ENCODE data around the gene EVC2. TPM values are rescaled to one million over a fixed set of nuclear protein-coding genes. Genes with fewer than 3 reads are reported as not detected.

Gene EVC2
- total and polyA plus RNA-seq, 4 donors = 1.7 to 6.6 (median 2.3) TPM

DNA sequence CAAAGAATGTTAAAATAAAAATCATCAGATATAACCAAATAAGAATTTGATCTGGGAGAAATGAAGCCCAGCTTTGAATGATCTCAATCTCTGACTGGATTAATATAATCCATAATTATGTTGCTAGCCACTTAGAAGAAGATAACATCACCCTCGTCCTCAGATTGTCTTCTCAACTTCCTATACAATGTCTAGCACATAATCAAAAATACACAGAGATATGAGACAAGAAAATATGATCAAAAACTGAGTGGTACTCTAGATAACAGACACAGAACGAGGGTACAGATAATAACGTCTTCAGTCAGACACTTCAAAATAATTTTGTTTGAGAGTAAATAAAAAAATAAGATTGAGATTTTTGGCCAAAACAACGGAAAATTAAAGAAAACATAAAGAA lies 47.1 kb downstream of the EVC2 start:
- WGBS (ENCODE audit: insufficient coverage) = no CpG with 5 or more reads among the region's 4 CpGs
- Histone ChIP-seq H3K27ac (ENCODE audit: low read depth, low read length) (no peak overlapping the region), H3K4me1 (ENCODE audit: control insufficient read depth, insufficient read depth, low read length) (peaks cover 3% of the 10 kb centered on the region), H3K9me3 (ENCODE audit: control insufficient read depth, insufficient read depth, low read length) (no peaks in the 10 kb centered on the region), H3K27me3 (ENCODE audit: control insufficient read depth, insufficient read depth, low read length) (no peaks in the 10 kb centered on the region), H3K36me3 (ENCODE audit: control insufficient read depth, insufficient read depth, low read length) (peaks cover 4% of the 10 kb centered on the region), H3K4me3 (ENCODE audit: low read depth, low read length) (no peak overlapping the region)
- DNase-seq (ENCODE audit: low read depth in 4 of 6, low spot score in 6 of 6) = no peak

DNA sequence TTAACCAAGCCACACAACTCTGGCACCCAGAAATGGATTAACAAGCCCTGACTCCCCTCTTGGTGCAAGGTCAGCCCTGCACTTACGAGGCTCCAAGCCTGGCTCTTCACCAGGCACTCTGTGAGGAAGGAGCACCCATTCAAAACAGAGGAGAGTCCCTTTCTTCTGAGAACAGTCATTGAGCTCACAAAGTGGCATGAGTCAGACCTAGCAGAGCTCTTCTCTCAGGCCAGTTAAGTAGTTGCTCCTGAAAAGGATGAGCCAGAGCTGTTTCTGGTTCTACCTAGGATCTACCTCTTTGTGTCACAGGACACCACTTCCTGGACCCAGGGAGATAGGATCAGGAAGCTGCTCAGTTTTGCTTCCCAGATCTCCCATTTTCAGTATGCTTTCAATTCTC lies 48.2 kb downstream of the EVC2 start:
- WGBS (ENCODE audit: insufficient coverage) = 92% methylated on average over 1 of the region's 1 CpG
- Histone ChIP-seq H3K36me3 (ENCODE audit: control insufficient read depth, insufficient read depth, low read length) (peaks cover 4% of the 10 kb centered on the region), H3K4me3 (ENCODE audit: low read depth, low read length) (no peak overlapping the region), H3K4me1 (ENCODE audit: control insufficient read depth, insufficient read depth, low read length) (peaks cover 3% of the 10 kb centered on the region), H3K9me3 (ENCODE audit: control insufficient read depth, insufficient read depth, low read length) (no peaks in the 10 kb centered on the region), H3K27me3 (ENCODE audit: control insufficient read depth, insufficient read depth, low read length) (no peaks in the 10 kb centered on the region), H3K27ac (ENCODE audit: low read depth, low read length) (no peak overlapping the region)
- DNase-seq (ENCODE audit: low read depth in 4 of 6, low spot score in 6 of 6) = no peak

DNA sequence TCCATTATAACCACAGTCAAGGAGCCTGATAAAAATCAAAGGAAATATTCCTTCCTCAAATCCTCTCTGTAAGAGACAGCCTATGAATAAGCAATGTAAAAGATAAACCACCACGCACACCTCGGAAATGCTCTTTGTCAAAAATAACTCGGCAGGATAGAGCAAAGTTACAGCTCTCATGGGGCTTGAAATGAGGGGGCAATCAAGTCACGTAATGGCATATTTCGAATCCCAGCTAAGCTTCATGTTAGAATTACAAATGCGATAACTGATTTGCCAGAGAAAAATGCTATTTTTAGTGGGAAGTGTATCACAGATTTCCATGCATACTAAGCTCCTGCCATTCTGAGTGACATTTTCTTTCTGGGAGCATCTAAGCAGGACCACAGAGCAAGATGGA lies 49.4 kb downstream of the EVC2 start:
- DNase-seq (ENCODE audit: low read depth in 4 of 6, low spot score in 6 of 6) = peak in 2 of 6 donors; percentile 74 to 82
- Histone ChIP-seq H3K4me3 (ENCODE audit: low read depth, low read length) (no peak overlapping the region), H3K36me3 (ENCODE audit: control insufficient read depth, insufficient read depth, low read length) (no peaks in the 10 kb centered on the region), H3K27me3 (ENCODE audit: control insufficient read depth, insufficient read depth, low read length) (no peaks in the 10 kb centered on the region), H3K9me3 (ENCODE audit: control insufficient read depth, insufficient read depth, low read length) (no peaks in the 10 kb centered on the region), H3K27ac (ENCODE audit: low read depth, low read length) (no peak overlapping the region), H3K4me1 (ENCODE audit: control insufficient read depth, insufficient read depth, low read length) (peaks cover 3% of the 10 kb centered on the region)
- WGBS (ENCODE audit: insufficient coverage) = 83% methylated on average over 4 of the region's 6 CpGs

DNA sequence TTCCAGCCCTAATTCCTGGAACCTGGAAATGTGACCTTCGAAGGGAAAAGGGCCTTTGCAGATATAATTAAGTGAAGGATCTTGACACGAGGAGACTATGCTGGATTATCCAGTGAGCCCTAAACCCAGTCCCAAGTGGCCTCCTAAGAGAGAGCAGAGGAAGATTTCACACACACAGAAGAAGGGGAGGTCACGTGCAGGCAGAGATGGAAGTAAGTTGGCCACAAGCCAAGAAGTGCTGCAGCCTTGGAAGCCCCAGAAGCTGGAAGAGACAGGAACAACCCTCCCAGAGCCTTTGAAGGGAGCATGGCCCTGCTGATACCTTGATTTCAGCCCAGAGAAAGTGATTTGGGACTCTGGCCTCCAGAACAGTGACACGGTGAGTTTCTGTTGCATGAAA lies 51.9 kb downstream of the EVC2 start:
- Histone ChIP-seq H3K36me3 (ENCODE audit: control insufficient read depth, insufficient read depth, low read length) (no peaks in the 10 kb centered on the region), H3K4me1 (ENCODE audit: control insufficient read depth, insufficient read depth, low read length) (peaks cover 3% of the 10 kb centered on the region), H3K27me3 (ENCODE audit: control insufficient read depth, insufficient read depth, low read length) (no peaks in the 10 kb centered on the region), H3K9me3 (ENCODE audit: control insufficient read depth, insufficient read depth, low read length) (no peaks in the 10 kb centered on the region), H3K4me3 (ENCODE audit: low read depth, low read length) (no peak overlapping the region), H3K27ac (ENCODE audit: low read depth, low read length) (no peak overlapping the region)
- WGBS (ENCODE audit: insufficient coverage) = 80% methylated on average over 3 of the region's 4 CpGs
- peak in 1 of 6 donors; percentile 27 for DNase-seq (ENCODE audit: low read depth in 4 of 6, low spot score in 6 of 6)

DNA sequence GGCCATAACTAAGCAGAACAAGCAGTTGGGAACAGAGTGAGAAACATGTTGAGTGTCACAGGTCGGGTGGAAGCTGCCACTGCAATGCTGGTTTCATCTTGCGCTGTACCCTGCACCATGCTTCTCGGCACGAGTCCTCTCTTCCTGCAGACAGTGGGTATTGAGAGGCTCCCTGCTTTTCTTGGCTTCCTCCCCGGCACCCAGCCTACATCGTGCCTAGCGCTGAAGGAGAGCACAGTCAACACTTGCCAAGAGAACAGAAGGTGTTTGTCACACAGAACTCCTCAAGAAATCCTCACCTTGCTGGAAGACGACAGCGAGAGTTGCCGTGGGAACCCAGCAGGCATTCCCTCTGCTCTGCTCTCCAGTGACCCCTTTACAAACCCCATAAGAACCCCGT lies 53.6 kb downstream of the EVC2 start:
- Histone ChIP-seq H3K4me1 (ENCODE audit: control insufficient read depth, insufficient read depth, low read length) (peaks cover 3% of the 10 kb centered on the region), H3K36me3 (ENCODE audit: control insufficient read depth, insufficient read depth, low read length) (peaks cover 3% of the 10 kb centered on the region), H3K27me3 (ENCODE audit: control insufficient read depth, insufficient read depth, low read length) (no peaks in the 10 kb centered on the region), H3K27ac (ENCODE audit: low read depth, low read length) (no peak overlapping the region), H3K4me3 (ENCODE audit: low read depth, low read length) (no peak overlapping the region), H3K9me3 (ENCODE audit: control insufficient read depth, insufficient read depth, low read length) (no peaks in the 10 kb centered on the region)
- DNase-seq (ENCODE audit: low read depth in 4 of 6, low spot score in 6 of 6) = peak in 1 of 6 donors; percentile 89
- 75% methylated on average over 11 of the region's 11 CpGs for WGBS (ENCODE audit: insufficient coverage)

DNA sequence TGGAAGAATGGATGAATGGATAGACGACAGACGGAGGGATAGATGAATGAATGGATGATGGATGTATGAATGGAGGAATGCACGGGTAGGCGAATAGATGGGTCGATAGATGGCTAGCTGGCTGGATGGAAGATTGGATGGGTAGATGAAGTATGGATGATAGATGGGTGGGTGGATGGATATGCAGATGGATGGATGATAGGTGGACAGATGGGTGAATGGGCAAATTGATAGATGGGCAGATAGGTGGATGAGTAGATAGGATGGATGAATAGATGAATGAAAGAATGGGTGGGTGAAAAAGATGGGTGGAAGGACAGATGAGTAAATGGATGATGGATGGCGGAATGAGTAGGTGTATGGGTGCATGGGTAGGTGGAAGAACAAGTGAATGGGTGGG lies 57.3 kb downstream of the EVC2 start:
- no peak overlapping the region for H3K4me3 ChIP-seq (ENCODE audit: low read depth, low read length)
- H3K27ac ChIP-seq (ENCODE audit: low read depth, low read length) = no peak overlapping the region
- DNase-seq (ENCODE audit: low read depth in 4 of 6, low spot score in 6 of 6) = no peak
- no peaks in the 10 kb centered on the region for H3K4me1 ChIP-seq (ENCODE audit: control insufficient read depth, insufficient read depth, low read length)
- no peaks in the 10 kb centered on the region for H3K9me3 ChIP-seq (ENCODE audit: control insufficient read depth, insufficient read depth, low read length)
- no peaks in the 10 kb centered on the region for H3K27me3 ChIP-seq (ENCODE audit: control insufficient read depth, insufficient read depth, low read length)
- H3K36me3 ChIP-seq (ENCODE audit: control insufficient read depth, insufficient read depth, low read length) = peaks cover 3% of the 10 kb centered on the region
- 95% methylated on average over 6 of the region's 6 CpGs for WGBS (ENCODE audit: insufficient coverage)

DNA sequence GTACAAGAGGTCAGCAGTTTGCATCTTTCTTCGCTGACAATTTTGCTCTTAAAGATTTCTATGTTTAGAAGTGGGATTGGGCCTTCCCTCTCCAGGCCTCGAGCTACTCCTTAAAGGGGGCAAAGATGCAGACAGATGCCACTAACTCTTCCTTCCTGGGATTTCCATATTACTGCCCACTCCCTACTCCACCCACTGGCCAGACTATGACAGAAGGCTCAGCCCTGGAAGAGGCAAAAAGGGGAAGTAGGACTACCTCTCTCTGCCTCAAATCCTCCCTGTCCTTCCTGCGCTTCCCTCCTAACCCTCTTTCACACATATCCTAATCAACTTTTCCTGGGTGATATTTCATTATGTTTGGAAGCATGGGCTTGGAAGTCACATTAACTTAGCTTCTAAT lies 58.3 kb downstream of the EVC2 start:
- no peak for DNase-seq (ENCODE audit: low read depth in 4 of 6, low spot score in 6 of 6)
- H3K9me3 ChIP-seq (ENCODE audit: control insufficient read depth, insufficient read depth, low read length) = no peaks in the 10 kb centered on the region
- no peaks in the 10 kb centered on the region for H3K4me1 ChIP-seq (ENCODE audit: control insufficient read depth, insufficient read depth, low read length)
- no peak overlapping the region for H3K4me3 ChIP-seq (ENCODE audit: low read depth, low read length)
- H3K36me3 ChIP-seq (ENCODE audit: control insufficient read depth, insufficient read depth, low read length) = peaks cover 3% of the 10 kb centered on the region
- 100% methylated on average over 1 of the region's 3 CpGs for WGBS (ENCODE audit: insufficient coverage)
- H3K27ac ChIP-seq (ENCODE audit: low read depth, low read length) = no peak overlapping the region
- H3K27me3 ChIP-seq (ENCODE audit: control insufficient read depth, insufficient read depth, low read length) = no peaks in the 10 kb centered on the region

DNA sequence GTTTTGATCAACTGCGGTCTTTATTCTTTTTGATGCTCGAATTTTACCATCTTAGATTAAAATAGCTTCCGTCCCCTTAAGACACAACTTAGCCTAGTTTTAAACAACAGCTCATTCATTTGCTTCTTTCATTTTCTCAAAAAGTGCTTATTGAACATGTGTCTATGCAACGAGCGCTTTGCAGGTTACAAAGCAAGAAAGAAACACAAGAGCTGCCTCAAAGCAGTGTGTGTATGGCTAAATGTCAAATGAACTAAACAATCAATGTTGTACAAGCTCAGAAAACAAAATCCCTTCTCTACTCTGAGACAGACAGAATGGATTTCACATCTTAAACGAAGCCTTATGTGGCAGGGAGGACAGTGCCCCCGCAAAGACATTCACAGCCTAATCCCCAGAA lies 61.0 kb downstream of the EVC2 start:
- Histone ChIP-seq H3K9me3 (ENCODE audit: control insufficient read depth, insufficient read depth, low read length) (no peaks in the 10 kb centered on the region), H3K4me1 (ENCODE audit: control insufficient read depth, insufficient read depth, low read length) (no peaks in the 10 kb centered on the region), H3K27me3 (ENCODE audit: control insufficient read depth, insufficient read depth, low read length) (no peaks in the 10 kb centered on the region), H3K36me3 (ENCODE audit: control insufficient read depth, insufficient read depth, low read length) (peaks cover 3% of the 10 kb centered on the region), H3K4me3 (ENCODE audit: low read depth, low read length) (no peak overlapping the region), H3K27ac (ENCODE audit: low read depth, low read length) (no peak overlapping the region)
- WGBS (ENCODE audit: insufficient coverage) = no CpG with 5 or more reads among the region's 7 CpGs
- no peak for DNase-seq (ENCODE audit: low read depth in 4 of 6, low spot score in 6 of 6)

DNA sequence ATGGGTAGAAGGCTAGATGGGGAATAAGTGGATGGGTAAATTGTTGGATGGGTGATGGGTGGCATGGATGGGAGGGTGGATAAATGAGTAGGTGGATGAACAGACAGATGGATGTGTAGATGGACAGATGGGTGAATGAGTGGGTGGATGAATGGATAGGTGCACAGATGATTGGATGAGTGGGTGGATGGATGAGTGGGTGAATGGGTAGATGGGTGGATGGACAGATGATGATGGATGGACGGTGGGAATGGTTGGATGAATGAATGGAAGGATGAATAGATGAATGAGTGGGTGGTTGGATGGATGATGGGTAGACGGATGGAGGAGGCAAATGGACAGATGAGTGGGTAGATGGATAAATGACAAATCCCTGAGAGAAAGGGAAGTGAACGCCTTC lies 68.3 kb downstream of the EVC2 start:
- WGBS (ENCODE audit: insufficient coverage) = 100% methylated on average over 1 of the region's 3 CpGs
- no peak for DNase-seq (ENCODE audit: low read depth in 4 of 6, low spot score in 6 of 6)
- H3K4me3 ChIP-seq (ENCODE audit: low read depth, low read length) = no peak overlapping the region
- H3K9me3 ChIP-seq (ENCODE audit: control insufficient read depth, insufficient read depth, low read length) = no peaks in the 10 kb centered on the region
- H3K27ac ChIP-seq (ENCODE audit: low read depth, low read length) = no peak overlapping the region
- no peaks in the 10 kb centered on the region for H3K27me3 ChIP-seq (ENCODE audit: control insufficient read depth, insufficient read depth, low read length)
- peaks cover 8% of the 10 kb centered on the region for H3K36me3 ChIP-seq (ENCODE audit: control insufficient read depth, insufficient read depth, low read length)
- H3K4me1 ChIP-seq (ENCODE audit: control insufficient read depth, insufficient read depth, low read length) = peaks cover 5% of the 10 kb centered on the region

DNA sequence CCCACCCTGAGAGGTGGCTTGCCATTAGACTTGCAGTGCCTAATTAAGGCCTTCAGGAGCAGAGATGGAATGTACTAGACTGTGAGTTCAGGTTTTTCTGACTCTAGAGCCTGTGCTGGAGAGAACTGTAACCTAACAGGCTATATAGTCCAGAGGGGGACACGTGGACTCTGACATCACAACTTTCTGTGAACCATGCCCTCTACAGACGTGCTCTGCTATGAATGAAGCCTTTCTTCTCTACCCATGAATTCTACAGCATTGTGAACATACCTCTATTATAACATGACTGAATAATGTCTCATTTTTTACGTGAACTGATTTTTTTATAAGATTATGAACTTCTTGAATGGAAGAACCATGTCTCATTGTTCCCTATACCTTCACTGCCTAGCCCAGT lies 68.8 kb downstream of the EVC2 start:
- Histone ChIP-seq H3K36me3 (ENCODE audit: control insufficient read depth, insufficient read depth, low read length) (peaks cover 8% of the 10 kb centered on the region), H3K4me1 (ENCODE audit: control insufficient read depth, insufficient read depth, low read length) (peaks cover 5% of the 10 kb centered on the region), H3K27ac (ENCODE audit: low read depth, low read length) (no peak overlapping the region), H3K27me3 (ENCODE audit: control insufficient read depth, insufficient read depth, low read length) (no peaks in the 10 kb centered on the region), H3K4me3 (ENCODE audit: low read depth, low read length) (no peak overlapping the region), H3K9me3 (ENCODE audit: control insufficient read depth, insufficient read depth, low read length) (no peaks in the 10 kb centered on the region)
- no peak for DNase-seq (ENCODE audit: low read depth in 4 of 6, low spot score in 6 of 6)
- WGBS (ENCODE audit: insufficient coverage) = 83% methylated on average over 2 of the region's 3 CpGs
